Vagina (tissue), 2 donors: ENCODE measurements around the gene DPYSL5. TPM values are rescaled to one million over a fixed set of nuclear protein-coding genes. Genes with fewer than 3 reads are reported as not detected.
"Not testable (repeated sequence)": the region's sequence is repeated elsewhere in the genome, so short reads cannot be mapped to it uniquely, and the experiment has no call there.

ENCODE experiments used
- DNase-seq, 2 donors: peaks; one replicate each; pipeline ENCODE4 v3.0.0-alpha.2; 2017; ENCODE audit errors: extremely low spot score in 2 of 2
- H3K27ac ChIP-seq: fragments of 200-600 bp; sonication (generic); one replicate; pipeline ENCODE4 v1.5.1; 2019
- H3K27me3 ChIP-seq: fragments of 200-600 bp; sonication (generic); one replicate; pipeline ENCODE4 v1.5.1; 2019
- H3K36me3 ChIP-seq, 2 donors: fragments of 200-600 bp; sonication (generic); one replicate each; pipeline ENCODE4 v1.5.1; 2017 to 2019
- H3K4me1 ChIP-seq: fragments of 200-600 bp; sonication (generic); one replicate; pipeline ENCODE4 v1.5.1; 2019
- H3K4me3 ChIP-seq, 2 donors: fragments of 200-600 bp; sonication (generic); 1 replicate in 1 of 2; 2 replicates in 1 of 2; pipeline ENCODE4 v1.5.1; 2016 to 2019
- H3K9me3 ChIP-seq: fragments of 200-600 bp; sonication (generic); one replicate; pipeline ENCODE4 v1.5.1; 2019
- POLR2A ChIP-seq, 2 donors: fragments of 450-650 bp; IDR thresholded peaks; one replicate each; pipeline ENCODE4 v1.6.1; 2017; ENCODE audit warnings: antibody characterized with exemption in 2 of 2, mild to moderate bottlenecking in 2 of 2, moderate library complexity in 2 of 2
- POLR2AphosphoS5 ChIP-seq, 2 donors: sonication (generic); formaldehyde crosslinking; IDR thresholded peaks; one replicate each; pipeline ENCODE4 v1.9.0; 2017; ENCODE audit warnings: antibody characterized with exemption in 2 of 2, mild to moderate bottlenecking in 2 of 2, low read depth in 1 of 2; ENCODE audit not compliant: insufficient read depth in 1 of 2
- intact Hi-C: fragments of 100-400 bp; cut with DNase I; formaldehyde crosslinking; loops from one replicate; pipeline ENCODE4 v1.15.1; 2023
- total RNA-seq: library from RNA; depleted of rRNA; stranded (reverse); fragments of >200 nt; gene quantifications from one replicate; pipeline ENCODE4 v1.2.3, GENCODE V29; 2016
- TF ChIP-seq, protein P1 (sequence below), 3 experiments: fragments of 450-650 bp in 2 of 3; fragments of 200-600 bp in 1 of 3; sonication (generic) in 1 of 3; IDR thresholded peaks; one replicate each; pipeline ENCODE4 v1.5.1; 2017 to 2019; ENCODE audit warnings: antibody characterized with exemption in 3 of 3, mild to moderate bottlenecking in 2 of 3, moderate library complexity in 2 of 3

DPYSL5 gene
- total RNA-seq, 1 donor from 2014 or later, result 0.74 TPM

DNA sequence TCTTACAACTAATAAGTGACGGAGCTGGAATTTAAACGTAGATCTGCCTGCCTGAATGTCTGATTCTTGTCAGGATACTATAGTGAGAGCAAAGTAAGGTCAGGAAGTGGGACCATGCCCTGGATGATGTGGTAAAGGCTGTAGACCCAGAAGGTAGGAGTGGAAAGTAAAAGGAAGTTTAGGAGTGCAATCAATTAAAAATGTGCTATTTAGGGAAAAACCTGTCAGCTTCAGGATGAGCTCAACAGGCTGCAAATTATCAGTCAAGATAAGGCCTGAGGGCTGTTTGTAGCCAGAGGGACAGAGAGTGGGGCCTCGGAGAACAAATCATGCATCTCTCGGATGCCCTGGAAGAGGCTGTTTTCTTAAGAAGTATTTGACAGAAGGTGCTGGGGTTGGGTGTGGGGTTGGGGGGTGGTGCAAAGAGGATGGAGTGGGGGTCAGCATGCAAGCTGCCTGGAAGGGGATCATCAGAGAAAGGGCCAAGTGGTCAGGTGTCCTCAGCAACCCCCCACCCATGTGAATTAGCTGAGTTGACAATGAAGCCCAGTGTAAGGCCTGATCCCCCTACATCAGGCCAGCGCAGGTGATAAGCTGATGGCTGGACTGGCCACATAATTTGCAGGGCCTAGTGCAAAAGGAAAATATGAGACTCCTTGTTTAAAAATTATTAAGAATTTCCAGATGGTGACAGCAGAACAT, 69.4 kb downstream of the DPYSL5 start:
- peak; percentile 55 to 65 for DNase-seq
- no peaks in the 10 kb centered on the region for H3K9me3 ChIP-seq
- no peaks in the 10 kb centered on the region for H3K36me3 ChIP-seq
- intact Hi-C loops, result no loop called here
- H3K27me3 ChIP-seq, result no peaks in the 10 kb centered on the region
- H3K27ac ChIP-seq, result no peak overlapping the region
- no peak overlapping the region for H3K4me3 ChIP-seq
- H3K4me1 ChIP-seq, result no peaks in the 10 kb centered on the region
- no peak for TF ChIP-seq POLR2A (IDR thresholded peaks at IDR 0.05)
- no peak for TF ChIP-seq POLR2AphosphoS5 (IDR thresholded peaks at IDR 0.05; ENCODE audit: insufficient read depth in 1 of 2, low read depth in 1 of 2)
- TF ChIP-seq, protein P1, sequence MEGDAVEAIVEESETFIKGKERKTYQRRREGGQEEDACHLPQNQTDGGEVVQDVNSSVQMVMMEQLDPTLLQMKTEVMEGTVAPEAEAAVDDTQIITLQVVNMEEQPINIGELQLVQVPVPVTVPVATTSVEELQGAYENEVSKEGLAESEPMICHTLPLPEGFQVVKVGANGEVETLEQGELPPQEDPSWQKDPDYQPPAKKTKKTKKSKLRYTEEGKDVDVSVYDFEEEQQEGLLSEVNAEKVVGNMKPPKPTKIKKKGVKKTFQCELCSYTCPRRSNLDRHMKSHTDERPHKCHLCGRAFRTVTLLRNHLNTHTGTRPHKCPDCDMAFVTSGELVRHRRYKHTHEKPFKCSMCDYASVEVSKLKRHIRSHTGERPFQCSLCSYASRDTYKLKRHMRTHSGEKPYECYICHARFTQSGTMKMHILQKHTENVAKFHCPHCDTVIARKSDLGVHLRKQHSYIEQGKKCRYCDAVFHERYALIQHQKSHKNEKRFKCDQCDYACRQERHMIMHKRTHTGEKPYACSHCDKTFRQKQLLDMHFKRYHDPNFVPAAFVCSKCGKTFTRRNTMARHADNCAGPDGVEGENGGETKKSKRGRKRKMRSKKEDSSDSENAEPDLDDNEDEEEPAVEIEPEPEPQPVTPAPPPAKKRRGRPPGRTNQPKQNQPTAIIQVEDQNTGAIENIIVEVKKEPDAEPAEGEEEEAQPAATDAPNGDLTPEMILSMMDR (IDR thresholded peaks at IDR 0.05), result no peak

DNA sequence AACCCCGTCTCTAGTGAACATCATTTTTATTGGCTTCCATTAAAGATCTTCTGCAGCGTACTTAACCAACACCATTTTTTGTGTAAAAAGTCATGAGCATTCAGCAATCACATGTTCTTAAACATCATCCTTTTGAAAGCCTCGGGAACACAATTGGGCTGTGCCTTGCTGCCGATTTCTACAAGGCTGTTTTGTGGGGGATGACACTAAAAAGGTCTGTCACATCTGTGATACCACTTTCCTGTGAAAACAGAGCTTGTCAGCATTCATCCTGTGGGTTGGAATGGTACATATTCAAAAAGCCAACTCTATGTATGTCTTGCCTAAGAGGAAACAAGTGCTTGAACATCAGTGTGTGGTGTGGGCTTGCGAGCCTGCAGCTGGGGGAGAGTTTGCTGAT, 73.4 kb downstream of the DPYSL5 start:
- peak in 1 of 2 donors; percentile 55 for DNase-seq
- Histone ChIP-seq H3K4me3 (no peak overlapping the region), H3K27me3 (no peaks in the 10 kb centered on the region), H3K27ac (no peak overlapping the region), H3K36me3 (no peaks in the 10 kb centered on the region), H3K4me1 (no peaks in the 10 kb centered on the region), H3K9me3 (no peaks in the 10 kb centered on the region)
- TF ChIP-seq POLR2A (IDR thresholded peaks at IDR 0.05) (no peak), POLR2AphosphoS5 (IDR thresholded peaks at IDR 0.05; ENCODE audit: insufficient read depth in 1 of 2, low read depth in 1 of 2) (no peak)
- TF ChIP-seq, protein P1 (IDR thresholded peaks at IDR 0.05), result no peak
- intact Hi-C loops, result no loop called here

DNA sequence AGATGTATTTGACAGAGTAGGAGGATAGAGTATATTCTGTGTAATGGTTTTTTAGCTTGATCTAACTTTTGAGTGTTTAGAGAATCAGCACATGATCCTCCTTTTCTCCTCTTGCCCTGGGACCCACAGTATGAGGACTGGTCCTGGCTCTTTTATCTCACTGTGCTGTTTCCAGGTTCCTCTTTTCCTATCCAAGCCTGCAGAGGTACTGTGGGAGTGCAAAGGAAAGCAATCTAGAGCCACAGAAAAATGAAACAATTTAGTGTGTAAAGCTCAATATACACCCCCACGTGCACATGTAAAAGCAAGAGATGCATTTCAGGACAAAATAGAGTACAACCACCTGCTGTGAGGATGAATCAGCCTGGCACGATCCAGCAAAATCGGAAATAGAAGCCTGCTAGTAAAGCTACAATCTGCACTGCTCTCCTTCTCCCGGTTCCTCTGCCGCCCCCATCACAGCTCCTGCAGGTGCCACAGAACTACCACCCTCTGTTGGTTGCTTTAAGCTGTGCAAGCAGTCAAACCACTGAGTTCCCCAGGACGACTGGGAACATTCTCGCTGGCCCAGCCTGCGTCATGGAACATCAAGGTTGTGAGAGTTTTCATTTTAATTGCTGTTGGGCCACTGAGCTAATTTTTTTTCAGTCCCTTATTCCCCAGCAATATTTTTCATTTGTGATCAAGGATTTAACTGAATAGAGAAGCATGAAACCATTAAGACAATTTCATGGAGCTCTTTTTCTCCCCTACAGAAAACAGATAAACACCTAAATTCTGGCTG, 74.7 kb downstream of the DPYSL5 start:
- no peaks in the 10 kb centered on the region for H3K9me3 ChIP-seq
- H3K4me1 ChIP-seq, result no peaks in the 10 kb centered on the region
- no peaks in the 10 kb centered on the region for H3K27me3 ChIP-seq
- intact Hi-C loops, result no loop called here
- no peak for TF ChIP-seq POLR2AphosphoS5 (IDR thresholded peaks at IDR 0.05; ENCODE audit: insufficient read depth in 1 of 2, low read depth in 1 of 2)
- TF ChIP-seq POLR2A (IDR thresholded peaks at IDR 0.05), result no peak
- no peak overlapping the region for H3K4me3 ChIP-seq
- H3K36me3 ChIP-seq, result no peaks in the 10 kb centered on the region
- no peak for DNase-seq
- H3K27ac ChIP-seq, result no peak overlapping the region

DNA sequence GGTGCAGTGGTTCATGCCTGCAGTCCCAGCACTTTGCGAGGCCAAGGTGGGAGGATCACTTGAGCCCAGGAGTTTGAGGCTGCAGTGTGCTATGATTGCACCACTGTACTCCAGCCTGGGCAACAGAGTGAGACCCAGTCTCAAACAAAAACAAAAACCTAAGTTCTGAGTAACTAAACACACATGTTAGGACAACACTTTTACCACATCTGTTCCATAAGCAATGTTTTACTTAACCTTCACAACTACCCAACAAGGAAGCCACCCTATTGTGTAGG, 75.2 kb downstream of the DPYSL5 start:
- H3K4me1 ChIP-seq, H3K27me3 ChIP-seq, H3K27ac ChIP-seq, H3K9me3 ChIP-seq, H3K36me3 ChIP-seq, H3K4me3 ChIP-seq, DNase-seq, intact Hi-C loops: not testable (repeated sequence)

DNA sequence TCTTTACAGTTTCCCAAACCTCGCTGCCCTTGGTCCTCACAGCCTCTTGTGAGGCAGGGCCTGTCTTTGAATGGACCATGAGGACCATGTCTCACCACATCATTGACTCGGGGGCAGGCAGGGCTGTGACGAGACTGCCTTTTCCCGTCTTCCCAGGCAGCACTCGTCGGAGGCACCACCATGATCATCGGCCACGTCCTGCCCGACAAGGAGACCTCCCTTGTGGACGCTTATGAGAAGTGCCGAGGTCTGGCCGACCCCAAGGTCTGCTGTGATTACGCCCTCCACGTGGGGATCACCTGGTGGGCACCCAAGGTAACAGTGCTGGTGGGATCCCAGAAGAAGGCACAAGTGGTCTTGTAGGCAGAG, 76.8 kb downstream of the DPYSL5 start:
- Histone ChIP-seq H3K27ac (no peak overlapping the region), H3K4me1 (no peaks in the 10 kb centered on the region), H3K4me3 (no peak overlapping the region), H3K27me3 (no peaks in the 10 kb centered on the region), H3K9me3 (no peaks in the 10 kb centered on the region), H3K36me3 (no peaks in the 10 kb centered on the region)
- intact Hi-C loops, result no loop called here
- no peak for DNase-seq
- TF ChIP-seq POLR2AphosphoS5 (IDR thresholded peaks at IDR 0.05; ENCODE audit: insufficient read depth in 1 of 2, low read depth in 1 of 2), result no peak
- TF ChIP-seq POLR2A (IDR thresholded peaks at IDR 0.05), result no peak
- TF ChIP-seq, protein P1 (IDR thresholded peaks at IDR 0.05), result no peak

DNA sequence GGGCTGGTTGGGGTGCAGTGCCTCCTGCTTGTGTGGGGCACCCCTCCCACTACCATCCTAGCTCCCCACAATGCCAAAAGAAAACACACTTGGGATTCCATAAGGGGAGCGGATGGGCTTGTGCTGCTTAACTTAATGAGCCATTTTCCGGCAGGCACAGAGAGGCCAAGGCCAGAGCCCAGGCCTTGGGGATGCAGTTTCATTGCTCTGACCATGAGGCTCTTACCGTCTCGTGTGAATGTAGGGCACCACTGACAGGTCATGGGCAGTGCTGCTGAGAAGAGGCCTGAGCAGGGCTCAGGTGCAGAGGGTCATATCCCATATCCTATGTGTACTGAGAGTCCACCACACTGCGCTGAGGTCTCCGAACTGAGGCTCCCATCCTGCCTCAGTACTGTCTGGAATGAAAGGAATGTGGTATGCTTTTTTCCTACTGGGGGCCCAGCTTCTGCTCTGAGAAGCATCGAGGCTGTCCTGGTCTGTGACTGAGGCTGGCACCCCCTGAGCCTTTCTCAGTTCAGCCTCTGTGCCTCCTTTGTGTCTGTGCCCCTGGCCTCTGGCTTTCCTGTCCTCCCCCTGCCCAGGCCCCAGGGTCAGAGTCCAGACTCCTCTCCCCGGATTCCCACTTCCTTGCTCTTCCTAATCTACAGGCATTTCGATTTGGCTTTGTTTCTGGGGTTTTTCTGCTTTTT, 77.3 kb downstream of the DPYSL5 start:
- DNase-seq, result no peak
- Histone ChIP-seq H3K27ac (no peak overlapping the region), H3K36me3 (no peaks in the 10 kb centered on the region), H3K9me3 (no peaks in the 10 kb centered on the region), H3K4me1 (no peaks in the 10 kb centered on the region), H3K4me3 (no peak overlapping the region), H3K27me3 (no peaks in the 10 kb centered on the region)
- TF ChIP-seq POLR2AphosphoS5 (IDR thresholded peaks at IDR 0.05; ENCODE audit: insufficient read depth in 1 of 2, low read depth in 1 of 2) (no peak), POLR2A (IDR thresholded peaks at IDR 0.05) (no peak)
- TF ChIP-seq, protein P1 (IDR thresholded peaks at IDR 0.05), result no peak
- intact Hi-C loops, result no loop called here
